ENCODE measurements around the gene CCDC88B.

DNA sequence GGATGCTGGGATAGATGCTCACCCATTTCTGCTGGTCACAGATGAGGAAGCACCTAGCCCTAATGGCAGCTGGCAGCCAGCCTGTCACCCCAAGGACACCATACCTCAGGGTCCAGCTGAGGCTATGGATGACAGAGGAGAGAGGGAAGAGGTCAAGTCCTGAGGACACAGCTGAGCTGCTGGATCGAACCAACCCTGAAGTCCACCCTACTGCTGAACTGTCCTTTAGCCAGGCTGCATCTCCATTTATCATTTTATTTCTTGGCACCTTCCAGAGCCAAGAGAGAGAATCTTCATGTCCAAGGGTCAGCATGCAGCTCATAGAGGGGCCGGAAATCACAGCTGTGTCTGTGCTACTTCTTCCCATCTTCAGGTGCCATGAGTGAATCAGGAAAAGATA, 49.8 kb downstream of the CCDC88B start:
- TF ChIP-seq POLR2A (IDR thresholded peaks at IDR 0.05; ENCODE audit: low read depth, low read length), result no peak
- no peak for TF ChIP-seq POLR2AphosphoS5 (IDR thresholded peaks at IDR 0.05; ENCODE audit: low read depth, low read length)
